Stimulated activated CD4-positive, alpha-beta T cell treated with anti-CD3 and anti-CD28 coated beads, Interleukin-15, amount 100 ng/mL, for 1 hour (primary cell): ENCODE data around the gene COL5A1.
"Not testable (repeated sequence)": the region's sequence is repeated elsewhere in the genome, so short reads cannot be mapped to it uniquely, and the experiment has no call there.

ENCODE experiments used
- DNase-seq, 2 donors: peaks; one replicate each; pipeline ENCODE4 v3.0.0-alpha.2; 2020; ENCODE audit warnings: low read depth in 1 of 2, low spot score in 1 of 2

The COL5A1 gene

GRCh38 chr9:134690946-134691694, 49.5 kb downstream of the COL5A1 start:
- no peak for DNase-seq

GRCh38 chr9:134691695-134692572, 50.3 kb downstream of the COL5A1 start:
- DNase-seq = no peak

GRCh38 chr9:134692573-134692860, 50.9 kb downstream of the COL5A1 start:
- DNase-seq = no peak

- no peak for DNase-seq
These were observed 51.4 kb downstream of the COL5A1 start for GRCh38 chr9:134693011-134693410.

- no peak for DNase-seq
These were observed 52.2 kb downstream of the COL5A1 start for GRCh38 chr9:134693641-134694367.

- DNase-seq = no peak
These were observed 52.7 kb downstream of the COL5A1 start for GRCh38 chr9:134694368-134694665.

- no peak for DNase-seq
These were observed 53.1 kb downstream of the COL5A1 start for GRCh38 chr9:134694714-134695113.

GRCh38 chr9:134695144-134695543, 53.5 kb downstream of the COL5A1 start:
- no peak for DNase-seq

- DNase-seq = no peak
These were observed 54.8 kb downstream of the COL5A1 start for GRCh38 chr9:134696433-134696832.

GRCh38 chr9:134698111-134698510, 56.5 kb downstream of the COL5A1 start:
- DNase-seq = no peak

GRCh38 chr9:134698587-134699342, 57.2 kb downstream of the COL5A1 start:
- DNase-seq = peak in 1 of 2 donors; percentile 26

- DNase-seq = no peak
These were observed 57.7 kb downstream of the COL5A1 start for GRCh38 chr9:134699343-134699740.

- no peak for DNase-seq
These were observed 59.2 kb downstream of the COL5A1 start for GRCh38 chr9:134700636-134701350.

GRCh38 chr9:134701581-134702259, 60.1 kb downstream of the COL5A1 start:
- DNase-seq = no peak

GRCh38 chr9:134702291-134702690, 60.7 kb downstream of the COL5A1 start:
- no peak for DNase-seq

GRCh38 chr9:134703730-134704114, 62.1 kb downstream of the COL5A1 start:
- DNase-seq = not testable (repeated sequence)

- DNase-seq = no peak
These were observed 62.9 kb downstream of the COL5A1 start for GRCh38 chr9:134704498-134704897.

GRCh38 chr9:134705786-134706185, 64.2 kb downstream of the COL5A1 start:
- no peak for DNase-seq

- no peak for DNase-seq
These were observed 64.9 kb downstream of the COL5A1 start for GRCh38 chr9:134706522-134706921.

GRCh38 chr9:134707031-134707680, 65.6 kb downstream of the COL5A1 start:
- no peak for DNase-seq
